ENCODE data around the gene WDR20. TPM values are rescaled to one million over a fixed set of nuclear protein-coding genes. Genes with fewer than 3 reads are reported as not detected.

Gene WDR20
- total and polyA plus RNA-seq, 10 of the 15 experiments (the other 5 are each of a cell fraction or from before 2014, with no cell fraction given), result 9.1 to 25.9 (median 18.4) TPM

- in situ Hi-C loops (cut with MboI) (no loop called here), intact Hi-C loops (cut with micrococcal nuclease; ENCODE audit: unreplicated experiment) (no loop called here)
- Histone ChIP-seq H3K4me2 (ENCODE audit: control insufficient read depth, insufficient read depth) (no peak overlapping the region), H3K4me3 (no peak overlapping the region), H3K27ac (ENCODE audit: control insufficient read depth, insufficient read depth) (no peak overlapping the region), H3K9ac (ENCODE audit: control insufficient read depth, insufficient read depth, low read length) (no peak overlapping the region), H3K79me2 (ENCODE audit: control insufficient read depth, insufficient read depth, low read length) (no peaks in the 10 kb centered on the region), H3K4me1 (ENCODE audit: control insufficient read depth, insufficient read depth, low read length) (peaks cover 10% of the 10 kb centered on the region), H4K20me1 (ENCODE audit: control insufficient read depth, insufficient read depth) (no peaks in the 10 kb centered on the region), H3K36me3 (ENCODE audit: control insufficient read depth in 2 of 2, insufficient read depth in 2 of 2, low read length in 1 of 2) (no peaks in the 10 kb centered on the region; a peak in 3 of 4 replicates), H3K27me3 (replicated peaks in 1 of 2; ENCODE audit: control insufficient read depth in 2 of 2, insufficient read depth in 2 of 2, low read length in 1 of 2) (no peaks in the 10 kb centered on the region), H2AFZ (ENCODE audit: control insufficient read depth, low read depth, low read length) (no peak overlapping the region), H3K9me3 (replicated peaks; ENCODE audit: control insufficient read depth, insufficient read depth, low read length) (no peaks in the 10 kb centered on the region)
- ATAC-seq, result no peak
- WGBS (ENCODE audit: insufficient coverage, insufficient replicate concordance, low lambda C conversion rate, missing lambda C conversion rate), result 84% methylated on average over 14 of the region's 14 CpGs
- ChIA-PET RAD21 (ENCODE audit: unreplicated experiment) (no interaction called here), POLR2A (no interaction called here), CTCF (no interaction called here), SMC1A (ENCODE audit: uncharacterized antibody, unreplicated experiment) (interaction anchor here (1.1 kb wide), 1 partner anchor 37 kb away, joined by 3 read pairs; no protein-coding TSS in a partner anchor)
- BruUV-seq (replicated peaks), result no TSS peak
- no peak for FAIRE-seq
- no peak for TF ChIP-seq NFYA (IDR thresholded peaks at IDR 0.05; ENCODE audit: borderline replicate concordance, low read depth, low read length)
- no peak for TF ChIP-seq IRF5 (IDR thresholded peaks at IDR 0.05; ENCODE audit: borderline replicate concordance)
- no peak for DNase-seq (ENCODE audit: low read depth, low spot score)
Observed at GRCh38 chr14:102217987-102218421, 78.3 kb downstream of the WDR20 start.

DNA sequence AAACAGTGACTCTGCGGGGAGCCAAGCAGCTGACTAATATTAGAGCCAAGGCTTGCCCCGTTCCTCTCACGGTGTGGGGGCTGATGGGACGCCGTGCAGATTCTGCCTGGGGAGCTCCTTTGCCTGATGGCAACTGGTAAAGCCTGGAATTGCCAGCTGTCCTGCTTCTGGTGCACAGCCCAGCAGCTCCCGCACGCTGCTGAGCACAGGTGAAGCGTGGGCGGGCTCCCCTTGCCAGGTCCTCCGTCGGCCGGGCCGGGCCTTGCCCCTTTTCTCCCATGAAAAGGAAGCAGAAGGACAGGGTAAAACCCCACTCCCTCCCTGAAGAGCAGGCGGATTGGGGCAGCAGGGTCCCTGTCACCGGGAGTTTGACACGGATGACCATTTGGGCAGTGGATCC lies 79.0 kb downstream of the WDR20 start:
- no peaks in the 10 kb centered on the region for H4K20me1 ChIP-seq (ENCODE audit: control insufficient read depth, insufficient read depth)
- DNase-seq (ENCODE audit: low read depth, low spot score) (no peak), FAIRE-seq (no peak), ATAC-seq (no peak)
- H3K36me3 ChIP-seq (ENCODE audit: control insufficient read depth in 2 of 2, insufficient read depth in 2 of 2, low read length in 1 of 2), result no peaks in the 10 kb centered on the region; a peak in 3 of 4 replicates
- no peak overlapping the region for H3K27ac ChIP-seq (ENCODE audit: control insufficient read depth, insufficient read depth)
- no peak overlapping the region for H3K9ac ChIP-seq (ENCODE audit: control insufficient read depth, insufficient read depth, low read length)
- WGBS (ENCODE audit: insufficient coverage, insufficient replicate concordance, low lambda C conversion rate, missing lambda C conversion rate), result 94% methylated on average over 16 of the region's 16 CpGs
- in situ Hi-C loops (cut with MboI) (no loop called here), intact Hi-C loops (cut with micrococcal nuclease; ENCODE audit: unreplicated experiment) (no loop called here)
- ChIA-PET CTCF (no interaction called here), SMC1A (ENCODE audit: uncharacterized antibody, unreplicated experiment) (interaction anchor here (1.1 kb wide), 1 partner anchor 37 kb away, joined by 3 read pairs; no protein-coding TSS in a partner anchor), RAD21 (ENCODE audit: unreplicated experiment) (no interaction called here), POLR2A (no interaction called here)
- H3K9me3 ChIP-seq (replicated peaks; ENCODE audit: control insufficient read depth, insufficient read depth, low read length), result no peaks in the 10 kb centered on the region
- no peak overlapping the region for H3K4me2 ChIP-seq (ENCODE audit: control insufficient read depth, insufficient read depth)
- BruUV-seq (replicated peaks), result no TSS peak
- H3K4me3 ChIP-seq, result no peak overlapping the region
- H3K27me3 ChIP-seq (replicated peaks in 1 of 2; ENCODE audit: control insufficient read depth in 2 of 2, insufficient read depth in 2 of 2, low read length in 1 of 2), result no peaks in the 10 kb centered on the region
- H3K4me1 ChIP-seq (ENCODE audit: control insufficient read depth, insufficient read depth, low read length), result peaks cover 10% of the 10 kb centered on the region
- no peak overlapping the region for H2AFZ ChIP-seq (ENCODE audit: control insufficient read depth, low read depth, low read length)
- H3K79me2 ChIP-seq (ENCODE audit: control insufficient read depth, insufficient read depth, low read length), result no peaks in the 10 kb centered on the region
- no peak for TF ChIP-seq ATF2 (IDR thresholded peaks at IDR 0.05; ENCODE audit: low read length)
- TF ChIP-seq CUX1 (IDR thresholded peaks at IDR 0.05; ENCODE audit: insufficient replicate concordance, low read depth, low read length), result no peak

Data from GM12878 (cell line).